Glomerular visceral epithelial cell (primary cell): ENCODE results near the gene C9orf50.

Experiments
- DNase-seq: peaks from one replicate; pipeline ENCODE4 v3.0.0-alpha.2; 2016; ENCODE audit errors: extremely low spot score

The C9orf50 gene

GRCh38 chr9:129631674-129632129, 10.8 kb upstream of the C9orf50 start:
- DNase-seq: no peak

DNA sequence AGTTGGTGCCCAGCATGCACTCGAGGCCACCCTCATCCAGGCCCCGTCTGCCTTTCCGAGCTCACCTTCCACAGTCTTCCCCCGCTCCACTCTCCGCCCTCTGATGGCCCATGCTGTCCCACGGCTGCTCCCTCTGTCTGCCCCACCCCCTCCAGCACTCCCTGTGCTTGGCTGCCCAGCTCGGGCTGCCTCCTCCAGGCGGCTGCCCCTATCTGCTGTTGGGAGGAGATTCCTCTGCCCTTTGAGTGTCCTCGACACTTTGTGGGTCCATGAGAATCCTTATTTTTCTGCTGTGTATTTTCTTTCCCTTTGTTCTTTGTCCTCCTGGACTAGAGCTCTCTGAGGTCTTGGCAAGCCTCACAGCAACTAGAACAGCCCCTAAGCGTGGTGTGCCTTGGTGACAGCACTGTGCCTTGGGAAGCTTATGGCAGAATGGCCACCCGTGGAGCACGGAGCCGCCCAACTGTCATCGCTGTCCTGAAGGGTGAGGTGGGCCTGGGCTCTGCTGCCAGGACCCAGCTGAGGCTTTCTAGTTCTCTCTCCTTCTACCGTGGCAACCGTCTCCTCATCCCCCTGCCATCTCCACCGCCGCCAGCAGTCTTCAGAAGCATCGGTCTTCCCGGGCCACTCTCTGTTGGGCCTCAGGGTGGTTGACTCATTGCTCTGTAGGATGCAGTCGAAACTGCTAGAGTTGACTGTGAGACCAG, 10.2 kb upstream of the C9orf50 start:
- no peak for DNase-seq

DNA sequence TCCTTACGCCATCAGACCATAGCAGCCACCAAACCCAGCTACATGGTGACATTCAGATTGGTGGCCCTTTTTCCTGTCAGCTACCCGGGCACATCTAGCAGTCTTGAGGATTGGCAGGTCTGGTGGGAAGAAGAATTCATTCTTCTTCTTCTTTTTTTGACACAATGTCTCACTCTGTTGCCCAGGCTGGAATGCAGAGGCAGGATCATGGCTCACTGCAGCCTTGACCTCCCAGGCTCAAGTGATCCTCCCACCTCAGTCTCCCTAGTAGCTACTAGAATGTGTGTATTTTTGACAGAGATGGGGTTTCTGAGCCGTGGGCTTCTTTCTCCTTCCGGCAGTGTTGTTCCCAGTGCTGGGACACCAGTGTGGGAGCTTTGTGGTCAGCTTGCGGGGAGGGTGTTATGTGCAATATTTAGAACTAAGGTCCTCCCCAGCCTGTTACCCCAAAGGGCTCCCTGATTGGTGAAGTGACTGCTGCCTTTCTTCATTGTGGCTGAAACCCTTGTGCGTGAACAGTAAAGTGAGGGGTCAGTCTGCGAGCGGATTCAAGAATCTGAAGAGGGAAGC, 8.4 kb upstream of the C9orf50 start:
- DNase-seq: no peak

GRCh38 chr9:129628709-129629108, 7.8 kb upstream of the C9orf50 start:
- DNase-seq: no peak

DNA sequence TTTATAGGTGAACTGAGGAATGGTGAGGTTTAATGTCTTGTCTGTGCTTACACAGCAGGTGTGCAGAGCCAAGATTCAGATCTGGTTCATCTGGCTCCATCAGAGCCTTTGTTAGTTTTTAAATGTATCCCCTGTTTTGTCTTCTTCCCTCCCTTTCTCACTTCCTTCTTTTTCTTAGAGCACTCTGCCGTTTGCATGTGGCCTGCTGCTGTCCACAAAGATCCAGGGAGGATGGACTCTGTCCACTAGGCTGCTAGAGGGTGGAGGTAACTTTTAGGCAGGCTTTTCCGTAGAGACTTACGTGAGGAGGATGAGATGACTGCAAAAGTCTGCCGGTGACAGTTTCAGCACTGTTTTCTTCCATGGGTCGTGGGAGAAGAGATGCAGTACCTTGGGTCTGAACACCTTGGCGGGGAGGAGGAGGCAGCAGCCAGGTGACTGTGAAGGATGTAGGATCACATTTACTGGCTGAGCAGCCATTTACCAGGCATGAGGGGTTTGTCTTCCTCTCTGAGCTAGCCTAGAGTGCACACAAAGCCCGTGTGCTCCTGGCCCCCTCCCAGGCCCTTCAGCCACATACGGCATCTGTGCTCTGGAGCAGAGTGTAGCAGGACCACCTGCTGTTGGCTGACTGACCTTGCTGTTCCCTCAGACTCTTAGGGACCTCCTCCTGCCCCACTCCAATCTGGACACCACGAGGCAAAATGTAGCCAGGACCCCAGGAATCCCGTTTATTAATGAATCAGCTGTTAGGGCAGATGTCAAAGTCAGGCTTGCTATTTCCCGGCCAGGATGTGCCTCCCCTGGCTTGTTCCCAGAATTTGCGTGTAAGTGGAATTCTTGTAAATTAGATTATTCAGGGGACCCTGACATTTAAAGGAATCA, 6.9 kb upstream of the C9orf50 start:
- DNase-seq: no peak

DNA sequence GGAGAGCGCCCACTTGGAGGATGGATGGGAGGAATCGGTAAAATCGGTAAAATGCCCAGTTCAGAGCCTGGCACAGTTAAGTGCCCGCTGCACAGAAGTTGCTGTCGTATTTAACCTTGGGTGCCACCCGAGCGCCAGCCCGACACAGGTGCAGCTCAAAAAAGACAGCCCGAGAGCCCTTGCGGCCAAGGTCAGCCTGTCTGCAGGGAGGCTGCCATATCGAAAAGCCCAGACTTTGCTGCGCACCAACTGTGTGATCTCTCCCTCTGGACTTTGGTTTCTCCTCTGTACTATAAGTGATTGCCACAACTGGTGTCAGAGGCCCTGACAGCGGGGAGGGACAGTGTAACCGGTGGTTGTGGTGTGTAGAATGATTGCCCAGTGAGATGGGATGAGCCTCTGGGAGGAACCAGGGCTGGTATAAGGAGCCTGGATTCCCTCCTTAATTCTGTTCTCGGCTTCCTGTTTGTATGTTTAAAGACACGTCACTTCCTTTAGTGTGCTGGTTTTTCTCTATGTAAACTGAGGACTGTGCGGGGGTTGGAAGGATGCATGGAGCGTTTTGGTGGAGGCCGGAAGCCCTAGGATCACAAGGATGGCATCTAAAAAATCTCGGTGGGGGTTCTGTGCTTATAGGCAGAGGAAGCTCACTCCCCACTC, 5.9 kb upstream of the C9orf50 start:
- peak; percentile 70 for DNase-seq

- DNase-seq: peak; percentile 84
Measured at GRCh38 chr9:129626079-129626624, 5.3 kb upstream of the C9orf50 start, which contains the start of gene NTMT1. TSS of gene NTMT1 (plus strand) at chr9:129626163. CDS start at chr9:129632704, 6,541 bp downstream.

- DNase-seq: no peak
Measured at GRCh38 chr9:129624947-129625346, 4.0 kb upstream of the C9orf50 start.

- peak; percentile 58 for DNase-seq
Measured at GRCh38 chr9:129624168-129624759, 3.4 kb upstream of the C9orf50 start.

DNA sequence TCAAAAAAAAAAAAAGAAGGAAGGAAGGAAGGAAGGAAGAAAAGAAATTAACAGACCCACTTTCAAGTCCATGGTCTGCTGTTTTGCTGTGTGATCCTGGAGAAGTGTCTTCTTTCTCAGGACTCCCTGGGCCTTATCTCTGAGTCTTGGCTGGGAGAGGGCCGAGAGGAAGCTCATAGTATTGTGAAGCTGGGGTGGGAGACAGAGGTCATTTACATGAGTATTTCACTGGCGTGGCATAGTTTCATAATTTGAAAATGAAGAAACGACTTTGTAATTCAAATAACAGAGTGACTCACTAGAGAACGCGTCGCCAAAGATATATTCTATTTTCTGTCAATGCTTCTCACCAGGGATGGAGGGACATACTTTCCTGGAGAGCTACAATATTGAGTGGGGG, 2.4 kb upstream of the C9orf50 start:
- DNase-seq: no peak

- DNase-seq: peak; percentile 45
Measured at GRCh38 chr9:129619787-129620668, 873 bp downstream of the C9orf50 start.

DNA sequence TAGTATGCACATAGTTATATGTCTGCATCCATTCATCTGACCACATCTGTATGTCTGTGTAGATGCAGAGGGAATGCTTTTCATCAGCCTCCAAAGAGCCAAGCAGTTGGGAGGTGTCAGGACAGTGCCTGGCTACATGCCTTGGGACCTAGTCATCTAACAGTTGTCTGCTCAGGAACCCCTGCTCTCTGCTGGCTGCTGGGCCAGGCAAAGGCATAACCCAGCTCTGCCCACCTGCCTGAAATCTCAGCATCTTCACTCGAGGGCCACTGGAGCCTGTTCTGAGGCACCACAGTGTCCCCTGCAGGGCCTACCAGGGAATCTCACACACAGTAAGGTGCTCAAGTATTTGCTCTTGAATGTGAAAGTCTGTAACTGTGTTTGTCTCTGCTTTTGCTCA, 3.7 kb downstream of the C9orf50 start:
- DNase-seq: peak; percentile 67

DNA sequence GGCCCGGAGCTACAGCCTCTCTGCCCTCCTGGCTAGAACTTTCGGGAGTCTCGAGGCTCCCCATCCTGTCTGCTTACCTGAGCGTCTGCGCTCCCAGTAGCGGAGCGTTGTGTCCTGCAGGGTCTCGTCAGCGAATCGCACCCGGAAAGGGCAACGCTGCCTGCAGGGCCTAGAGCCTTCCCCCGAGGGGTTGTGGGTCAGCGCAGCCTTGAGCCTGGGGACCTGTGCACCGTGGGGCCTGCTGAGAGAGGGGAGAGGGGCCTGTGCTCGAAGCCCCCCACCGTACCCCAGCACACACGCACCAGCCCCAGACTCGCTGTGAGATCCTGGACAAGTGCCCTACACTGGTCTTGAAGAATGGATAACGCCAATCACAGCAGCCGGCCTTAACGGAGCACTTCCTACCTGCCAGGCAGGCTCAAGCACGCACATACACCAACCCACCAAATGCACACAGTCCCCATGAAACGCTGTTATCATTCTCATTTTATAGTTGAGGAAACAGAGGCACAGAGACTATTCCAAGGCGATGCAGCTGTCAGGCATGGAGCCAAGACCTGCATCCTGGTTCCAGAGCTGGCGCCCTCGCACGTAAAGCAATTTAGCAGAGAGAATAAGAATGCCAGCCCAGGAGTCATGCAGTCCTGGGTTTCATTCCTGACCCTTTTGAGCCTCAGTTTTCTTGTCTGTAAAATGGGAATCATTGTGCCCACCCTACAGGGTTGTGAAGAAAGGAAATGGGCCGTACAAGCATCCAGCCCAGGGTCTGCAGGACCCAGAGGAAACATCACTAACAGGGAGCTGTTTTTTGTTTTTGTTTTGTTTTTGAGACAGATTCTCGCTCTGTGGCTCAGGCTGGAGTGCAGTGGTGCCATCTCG, 5.3 kb downstream of the C9orf50 start:
- DNase-seq: no peak

DNA sequence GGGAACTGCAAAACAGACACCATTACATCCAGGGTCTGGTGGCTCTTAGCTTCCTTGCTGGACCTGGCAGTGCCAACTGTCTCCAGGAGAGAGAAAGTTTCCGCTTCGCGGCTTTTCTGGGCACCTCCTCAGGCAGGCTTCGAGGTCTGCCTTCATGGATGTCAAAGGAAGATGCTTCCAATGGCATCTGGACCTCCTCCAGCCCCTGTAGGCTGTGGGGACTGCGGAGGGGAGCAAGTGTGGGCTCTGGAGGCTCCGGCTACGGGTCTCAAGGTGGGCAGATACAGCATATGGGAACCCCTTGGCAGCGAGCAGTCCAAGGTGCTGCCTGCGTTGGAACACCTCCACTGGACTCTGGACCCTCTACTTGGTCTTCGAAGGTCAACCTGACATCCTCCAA, 6.0 kb downstream of the C9orf50 start:
- no peak for DNase-seq

DNA sequence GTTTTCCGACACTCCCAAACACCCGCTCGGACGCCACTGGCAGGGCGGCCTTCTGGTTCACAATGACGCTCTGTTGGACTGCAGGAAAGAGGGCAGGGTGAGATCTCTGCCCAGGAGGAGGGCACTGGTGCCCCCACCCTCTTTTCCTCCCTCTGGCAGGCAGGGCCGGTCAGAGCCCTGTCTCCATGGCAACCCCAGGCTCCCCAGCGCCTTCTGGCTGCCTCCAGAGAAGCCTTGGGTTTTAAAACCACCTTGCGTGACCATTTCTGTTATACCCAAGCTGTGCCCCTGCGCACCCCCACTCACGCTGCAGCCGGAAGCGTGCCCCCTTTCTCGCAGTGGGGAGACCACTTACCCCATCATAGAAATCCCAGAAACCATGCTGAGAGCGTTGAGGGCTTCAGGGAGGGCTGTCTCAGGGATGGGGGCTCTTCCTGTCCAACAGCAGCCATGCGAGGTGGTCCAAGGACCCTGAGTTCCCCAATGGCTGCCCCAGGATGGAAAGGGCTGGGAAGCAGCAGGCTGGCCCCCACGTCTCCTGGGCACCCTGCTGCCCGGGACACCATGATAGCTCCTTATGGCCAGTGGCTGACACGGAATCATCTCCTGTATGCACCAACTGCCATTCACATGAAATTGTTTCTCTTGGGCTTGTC, 7.3 kb downstream of the C9orf50 start:
- no peak for DNase-seq

DNA sequence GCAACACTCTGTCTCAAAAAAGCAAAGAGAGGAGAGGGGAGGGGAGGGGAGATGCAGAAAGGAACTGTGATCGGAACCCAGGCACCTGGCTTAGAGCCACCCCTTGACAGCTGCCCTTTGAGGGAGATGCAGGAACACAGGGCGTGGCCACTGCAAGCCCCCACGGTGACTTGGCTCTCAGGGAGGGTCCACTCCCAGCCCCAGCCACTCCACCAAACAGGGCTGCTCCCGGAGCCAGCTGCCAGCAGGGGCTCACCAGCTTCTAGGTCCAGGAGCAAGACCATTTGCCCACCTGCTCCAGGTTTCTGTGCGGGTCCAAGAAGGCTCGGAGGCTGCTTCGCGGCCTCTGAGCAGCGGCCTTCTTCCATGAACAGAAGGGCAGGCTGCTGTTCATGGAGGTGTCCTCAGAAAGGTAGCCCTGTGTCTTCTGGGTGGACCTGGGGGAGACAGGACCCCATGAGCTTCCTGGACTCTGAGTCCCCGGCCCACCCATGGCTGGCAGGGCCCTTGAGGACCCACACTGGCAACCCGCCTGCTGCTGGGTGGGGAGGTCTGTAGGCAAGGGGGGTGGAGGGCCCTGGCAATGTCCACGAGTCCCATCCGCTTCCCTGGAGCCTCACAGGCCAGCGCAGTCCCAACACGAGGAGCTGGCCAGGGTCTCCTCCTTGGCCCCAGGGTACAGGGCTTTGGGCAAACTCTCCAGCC, 7.9 kb downstream of the C9orf50 start:
- no peak for DNase-seq

- no peak for DNase-seq
Measured at GRCh38 chr9:129612123-129612522, 8.8 kb downstream of the C9orf50 start.

GRCh38 chr9:129611307-129611800, 9.5 kb downstream of the C9orf50 start:
- no peak for DNase-seq
